Sigmoid colon (tissue), 7 donors: Measurements from ENCODE around the gene TRIM3. TPM values are rescaled to one million over a fixed set of nuclear protein-coding genes. Genes with fewer than 3 reads are reported as not detected.

Experiments
- DNase-seq: peaks from one replicate; pipeline ENCODE4 v3.0.0-alpha.2; 2019
- H3K27ac ChIP-seq, 4 donors: fragments of 200-600 bp; sonication (generic); one replicate each; pipeline ENCODE4 v1.5.1; 2016 to 2019; ENCODE audit warnings: mild to moderate bottlenecking in 1 of 4
- H3K27me3 ChIP-seq, 3 donors: fragments of 200-600 bp; sonication (generic); one replicate each; pipeline ENCODE4 v1.5.1; 2019; ENCODE audit warnings: mild to moderate bottlenecking in 1 of 3
- H3K36me3 ChIP-seq, 4 donors: fragments of 200-600 bp; sonication (generic); one replicate each; pipeline ENCODE4 v1.5.1; 2016 to 2019
- H3K4me1 ChIP-seq, 4 donors: fragments of 200-600 bp; sonication (generic); one replicate each; pipeline ENCODE4 v1.5.1; 2017 to 2019
- H3K4me3 ChIP-seq, 4 donors: fragments of 200-600 bp; sonication (generic); one replicate each; pipeline ENCODE4 v1.5.1; 2017 to 2019; ENCODE audit warnings: mild to moderate bottlenecking in 2 of 4, moderate library complexity in 1 of 4
- H3K9me3 ChIP-seq, 4 donors: fragments of 200-600 bp in 3 of 4; sonication (generic) in 3 of 4; one replicate each; pipeline versions ENCODE4 v1.5.1 to v1.6.1; 2013 to 2019
- CTCF ChIP-seq, 4 experiments: fragments of 450-650 bp in 3 of 4; fragments of 200-600 bp in 1 of 4; IDR thresholded peaks; one replicate each; pipeline ENCODE4 v1.5.1; 2016 to 2019; ENCODE audit warnings: antibody characterized with exemption in 4 of 4, mild to moderate bottlenecking in 3 of 4, moderate library complexity in 2 of 4
- EP300 ChIP-seq, 4 donors: sonication (generic); formaldehyde crosslinking; IDR thresholded peaks; one replicate each; pipeline ENCODE4 v1.6.1; 2017; ENCODE audit warnings: antibody characterized with exemption in 4 of 4
- POLR2A ChIP-seq, 2 donors: fragments of 450-650 bp; IDR thresholded peaks; one replicate each; pipeline ENCODE4 v1.6.1; 2016; ENCODE audit warnings: antibody characterized with exemption in 2 of 2, mild to moderate bottlenecking in 2 of 2, moderate library complexity in 2 of 2
- POLR2AphosphoS5 ChIP-seq, 4 donors: sonication (generic); formaldehyde crosslinking; IDR thresholded peaks; one replicate each; pipeline ENCODE4 v1.6.1; 2017; ENCODE audit warnings: antibody characterized with exemption in 4 of 4
- WGBS, 2 donors: extraction: QIAGEN DNeasy Blood & Tissue Kit; methylation state at CpG; one replicate each; pipeline ENCODE4 v1.1.7; 2013; 5-methylcytosine and 5-hydroxymethylcytosine counted together
- intact Hi-C: fragments of 100-400 bp; cut with DNase I; formaldehyde crosslinking; loops from one replicate; pipeline ENCODE4 v1.15.1; 2023
- polyA plus RNA-seq, 3 donors: library from polyadenylated mRNA; stranded (reverse); fragments of 200-250 nt; gene quantifications; one replicate each; pipeline ENCODE4 v1.2.3, GENCODE V29; 2013
- total RNA-seq, 4 donors: library from RNA; depleted of rRNA; stranded (reverse); fragments of >200 nt; gene quantifications; one replicate each; pipeline ENCODE4 v1.1.0, GENCODE V29; 2016
- donor health status: healthy with polysubstance abuse.
- donor health status: Bipolar disorder and iron deficiency.
- donor health status: healthy.

Gene TRIM3
- total and polyA plus RNA-seq, 7 donors: 14.6 to 27.1 (median 19.8) TPM

DNA sequence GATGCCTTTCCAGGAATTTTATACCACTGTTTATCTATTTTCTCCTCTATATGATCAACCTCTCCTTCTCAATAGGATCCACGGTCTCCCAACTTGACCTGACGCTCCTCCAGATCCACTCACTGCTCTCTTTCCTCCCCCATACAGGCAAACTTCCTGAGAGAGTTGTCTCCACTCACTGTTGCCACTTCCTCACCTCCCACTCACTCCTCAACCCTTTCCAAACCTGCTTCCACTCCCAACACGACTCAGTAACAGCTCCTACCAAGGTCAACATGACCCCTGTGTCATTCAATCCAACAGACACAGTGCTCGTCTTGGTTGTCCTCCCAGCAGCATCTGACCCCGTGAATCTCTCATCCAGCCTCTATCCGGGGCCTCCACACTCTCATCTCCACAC is 57.9 kb downstream of the TRIM3 start:
- TF ChIP-seq EP300 (IDR thresholded peaks at IDR 0.05) (no peak), POLR2AphosphoS5 (IDR thresholded peaks at IDR 0.05) (no peak), POLR2A (IDR thresholded peaks at IDR 0.05) (no peak), CTCF (IDR thresholded peaks at IDR 0.05) (no peak)
- Histone ChIP-seq H3K9me3 (no peaks in the 10 kb centered on the region), H3K36me3 (peaks cover 0 to 8% (median 1%) of the 10 kb centered on the region in 4 donors), H3K27me3 (no peaks in the 10 kb centered on the region), H3K4me1 (peaks cover 0 to 41% (median 28%) of the 10 kb centered on the region in 4 donors), H3K4me3 (no peak overlapping the region), H3K27ac (no peak overlapping the region)
- intact Hi-C loops: loop anchor here (5.0 kb wide), 1 partner anchor 57 kb away; the partner anchor contains the start of gene TRIM3
- no peak for DNase-seq
- whole genome bisulfite sequencing, 2 donors: 87 to 88% methylated on average over 6 of the region's 6 CpGs

GRCh38 chr11:6414874-6415328 is 58.8 kb downstream of the TRIM3 start:
- WGBS, 2 donors: 68 to 79% methylated on average over 3 of the region's 3 CpGs
- H3K9me3 ChIP-seq: no peaks in the 10 kb centered on the region
- no peak for DNase-seq
- H3K27me3 ChIP-seq: no peaks in the 10 kb centered on the region
- H3K27ac ChIP-seq: no peak overlapping the region
- no peak for TF ChIP-seq POLR2AphosphoS5 (IDR thresholded peaks at IDR 0.05)
- TF ChIP-seq EP300 (IDR thresholded peaks at IDR 0.05): no peak
- H3K4me1 ChIP-seq: peaks cover 0 to 37% (median 24%) of the 10 kb centered on the region in 4 donors
- intact Hi-C loops: loop anchor here (5.0 kb wide), 1 partner anchor 57 kb away; the partner anchor contains the start of gene TRIM3
- peaks cover 5 to 17% (median 9%) of the 10 kb centered on the region in 4 donors for H3K36me3 ChIP-seq
- no peak overlapping the region for H3K4me3 ChIP-seq

DNA sequence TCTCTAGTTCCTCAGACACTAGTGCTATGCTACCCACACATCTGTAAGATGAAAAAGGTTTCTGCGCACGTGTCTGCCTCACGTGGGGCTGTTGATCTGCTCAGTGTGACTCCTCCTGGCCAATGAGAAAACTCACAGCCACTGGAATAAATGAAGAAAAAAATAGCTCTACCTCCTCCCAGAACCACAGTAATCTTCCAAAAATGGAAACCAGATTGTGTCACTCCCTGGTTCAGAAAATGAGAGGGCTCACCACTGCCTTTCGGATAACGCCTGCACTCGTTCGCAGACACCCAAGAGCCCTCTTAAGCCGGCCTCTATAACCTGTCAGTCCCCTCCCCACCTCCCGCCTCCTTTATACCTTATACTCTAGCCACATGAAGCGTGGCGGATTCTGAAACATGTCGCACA is 59.9 kb downstream of the TRIM3 start:
- no peak for TF ChIP-seq POLR2AphosphoS5 (IDR thresholded peaks at IDR 0.05)
- no peaks in the 10 kb centered on the region for H3K9me3 ChIP-seq
- intact Hi-C loops: no loop called here
- DNase-seq: no peak
- H3K4me1 ChIP-seq: peaks cover 0 to 33% (median 20%) of the 10 kb centered on the region in 4 donors
- 79 to 92% methylated on average over 12 of the region's 12 CpGs for WGBS, 2 donors
- no peak overlapping the region for H3K4me3 ChIP-seq
- no peaks in the 10 kb centered on the region for H3K27me3 ChIP-seq
- peak overlapping the region in 2 of 4 donors; percentile 3 to 35 for H3K27ac ChIP-seq
- peaks cover 7 to 28% (median 10%) of the 10 kb centered on the region in 4 donors for H3K36me3 ChIP-seq

DNA sequence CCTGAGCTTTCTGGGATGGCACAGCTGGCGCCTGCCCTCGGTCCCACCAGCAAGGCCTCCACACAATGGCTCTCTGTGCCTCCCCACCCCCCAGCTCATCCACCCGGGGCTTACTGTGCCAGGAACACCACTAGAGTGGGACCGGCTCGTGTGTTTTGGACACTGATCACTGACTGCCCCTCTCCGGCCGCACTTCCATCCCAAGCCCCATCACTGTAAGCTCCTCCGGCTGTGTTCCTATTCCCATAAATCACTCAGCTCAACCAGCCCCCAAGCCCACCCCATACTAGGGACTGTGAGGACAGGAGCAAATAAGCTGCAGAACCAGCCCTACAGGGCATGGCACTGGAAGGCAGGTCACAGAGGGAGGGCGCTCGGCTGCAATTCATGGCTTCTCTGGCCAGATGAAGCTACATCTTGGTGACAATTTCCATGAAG is 62.1 kb downstream of the TRIM3 start:
- DNase-seq: no peak
- H3K27me3 ChIP-seq: no peaks in the 10 kb centered on the region

GRCh38 chr11:6410695-6411430 is 62.9 kb downstream of the TRIM3 start:
- no peak overlapping the region for H3K27ac ChIP-seq
- intact Hi-C loops: no loop called here
- H3K27me3 ChIP-seq: no peaks in the 10 kb centered on the region
- no peak for TF ChIP-seq CTCF (IDR thresholded peaks at IDR 0.05)
- no peak for TF ChIP-seq EP300 (IDR thresholded peaks at IDR 0.05)
- no peak for TF ChIP-seq POLR2AphosphoS5 (IDR thresholded peaks at IDR 0.05)
- TF ChIP-seq POLR2A (IDR thresholded peaks at IDR 0.05): no peak
- no peaks in the 10 kb centered on the region for H3K9me3 ChIP-seq
- WGBS, 2 donors: 95% methylated on average over 23 of the region's 23 CpGs
- peaks cover 7 to 37% (median 10%) of the 10 kb centered on the region in 4 donors for H3K36me3 ChIP-seq
- no peak overlapping the region for H3K4me3 ChIP-seq
- no peak for DNase-seq
- peaks cover 0 to 21% (median 12%) of the 10 kb centered on the region in 4 donors for H3K4me1 ChIP-seq

More for the DNA sequence above, 62.1 kb downstream of the TRIM3 start:
- no peak overlapping the region for H3K4me3 ChIP-seq
- no peak for TF ChIP-seq POLR2AphosphoS5 (IDR thresholded peaks at IDR 0.05)
- TF ChIP-seq CTCF (IDR thresholded peaks at IDR 0.05): no peak
- TF ChIP-seq POLR2A (IDR thresholded peaks at IDR 0.05): no peak
- no peak for TF ChIP-seq EP300 (IDR thresholded peaks at IDR 0.05)
- no peak overlapping the region for H3K27ac ChIP-seq
- H3K36me3 ChIP-seq: peaks cover 7 to 37% (median 10%) of the 10 kb centered on the region in 4 donors
- peaks cover 0 to 21% (median 12%) of the 10 kb centered on the region in 4 donors for H3K4me1 ChIP-seq
- WGBS, 2 donors: 93 to 95% methylated on average over 10 of the region's 10 CpGs
- no peaks in the 10 kb centered on the region for H3K9me3 ChIP-seq
- intact Hi-C loops: no loop called here
